ENCODE measurements around the gene COL4A1. TPM values are rescaled to one million over a fixed set of nuclear protein-coding genes. Genes with fewer than 3 reads are reported as not detected.
A peak's percentile ranks its signal among the peaks of the same experiment; 100 is the strongest.

COL4A1 gene
- total RNA-seq, 1 donor from 2014 or later = 756 TPM

- H3K27me3 ChIP-seq = no peaks in the 10 kb centered on the region
- intact Hi-C loops (cut with DNase I) = no loop called here
Observed at GRCh38 chr13:110173247-110173818, 133.6 kb downstream of the COL4A1 start.

GRCh38 chr13:110170882-110171281 is 136.1 kb downstream of the COL4A1 start:
- intact Hi-C loops (cut with DNase I) = no loop called here
- H3K27ac ChIP-seq = peak overlapping the region; percentile 64 to 73
- no peak for DNase-seq (ENCODE audit: low spot score in 2 of 2)
- TF ChIP-seq CTCF (IDR thresholded peaks at IDR 0.05) = no peak
- H3K4me1 ChIP-seq = peaks cover 0 to 5% of the 10 kb centered on the region in 2 donors
- no peaks in the 10 kb centered on the region for H3K27me3 ChIP-seq
- no peaks in the 10 kb centered on the region for H3K9me3 ChIP-seq
- peaks cover 88 to 94% of the 10 kb centered on the region in 2 donors for H3K36me3 ChIP-seq
- H3K4me3 ChIP-seq = no peak overlapping the region

More at GRCh38 chr13:110173247-110173818, 133.6 kb downstream of the COL4A1 start:
- Histone ChIP-seq H3K27ac (peak overlapping the region in 1 of 2 donors; percentile 34), H3K4me1 (peaks cover 0 to 5% of the 10 kb centered on the region in 2 donors), H3K9me3 (no peaks in the 10 kb centered on the region), H3K4me3 (no peak overlapping the region), H3K36me3 (peaks cover 88 to 94% of the 10 kb centered on the region in 2 donors)
- no peak for DNase-seq (ENCODE audit: low spot score in 2 of 2)
- no peak for TF ChIP-seq CTCF (IDR thresholded peaks at IDR 0.05)

GRCh38 chr13:110170020-110170790 is 136.8 kb downstream of the COL4A1 start:
- Histone ChIP-seq H3K9me3 (no peaks in the 10 kb centered on the region), H3K4me3 (no peak overlapping the region), H3K27me3 (no peaks in the 10 kb centered on the region), H3K27ac (peak overlapping the region; percentile 64 to 73), H3K36me3 (peaks cover 88 to 94% of the 10 kb centered on the region in 2 donors), H3K4me1 (peaks cover 0 to 5% of the 10 kb centered on the region in 2 donors)
- no peak for DNase-seq (ENCODE audit: low spot score in 2 of 2)
- intact Hi-C loops (cut with DNase I) = no loop called here
- no peak for TF ChIP-seq CTCF (IDR thresholded peaks at IDR 0.05)

- no peak overlapping the region for H3K4me3 ChIP-seq
- no peaks in the 10 kb centered on the region for H3K9me3 ChIP-seq
- intact Hi-C loops (cut with DNase I) = no loop called here
- DNase-seq (ENCODE audit: low spot score in 2 of 2) = no peak
- H3K36me3 ChIP-seq = peaks cover 86 to 94% of the 10 kb centered on the region in 2 donors
- peaks cover 0 to 5% of the 10 kb centered on the region in 2 donors for H3K4me1 ChIP-seq
- TF ChIP-seq CTCF (IDR thresholded peaks at IDR 0.05) = no peak
- H3K27me3 ChIP-seq = no peaks in the 10 kb centered on the region
- peak overlapping the region; percentile 64 to 73 for H3K27ac ChIP-seq
Observed at GRCh38 chr13:110168999-110169933, 137.7 kb downstream of the COL4A1 start.

GRCh38 chr13:110166598-110166997 is 140.4 kb downstream of the COL4A1 start:
- intact Hi-C loops (cut with DNase I) = no loop called here
- Histone ChIP-seq H3K27ac (no peak overlapping the region), H3K9me3 (no peaks in the 10 kb centered on the region), H3K27me3 (no peaks in the 10 kb centered on the region), H3K4me3 (no peak overlapping the region), H3K36me3 (peaks cover 86 to 94% of the 10 kb centered on the region in 2 donors), H3K4me1 (peaks cover 0 to 5% of the 10 kb centered on the region in 2 donors)
- TF ChIP-seq CTCF (IDR thresholded peaks at IDR 0.05) = no peak
- DNase-seq (ENCODE audit: low spot score in 2 of 2) = no peak

Measured in ascending aorta (tissue), 2 donors.